GM19455 (cell line): ENCODE measurements around the gene GALNTL6.

ENCODE experiments used
- ATAC-seq: cut with Tn5 transposase; IDR thresholded peaks from one replicate; pipeline ENCODE4 v1.9.1; 2021; ENCODE audit not compliant: unreplicated experiment

GALNTL6 gene

GRCh38 chr4:172515266-172515879 lies 702.2 kb downstream of the GALNTL6 start:
- no peak for ATAC-seq

DNA sequence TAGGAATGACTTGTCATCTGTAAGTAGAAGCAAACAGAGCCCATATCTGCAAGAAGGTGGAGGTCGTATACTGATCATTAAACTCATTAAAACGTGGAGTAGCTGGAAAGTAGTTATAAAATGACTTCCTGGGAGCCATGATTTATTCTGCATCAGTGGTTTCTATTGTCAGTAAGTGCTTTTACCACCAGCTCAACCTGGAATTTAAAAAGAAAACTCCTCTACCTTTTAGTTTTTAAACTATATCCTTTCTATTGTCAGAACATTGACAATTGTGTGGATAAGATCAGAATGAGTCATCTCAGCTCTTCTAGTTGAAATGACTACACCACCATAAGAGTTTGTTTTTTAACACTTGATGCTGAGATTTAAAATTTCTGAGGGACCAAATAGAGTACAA lies 704.2 kb downstream of the GALNTL6 start:
- no peak for ATAC-seq

DNA sequence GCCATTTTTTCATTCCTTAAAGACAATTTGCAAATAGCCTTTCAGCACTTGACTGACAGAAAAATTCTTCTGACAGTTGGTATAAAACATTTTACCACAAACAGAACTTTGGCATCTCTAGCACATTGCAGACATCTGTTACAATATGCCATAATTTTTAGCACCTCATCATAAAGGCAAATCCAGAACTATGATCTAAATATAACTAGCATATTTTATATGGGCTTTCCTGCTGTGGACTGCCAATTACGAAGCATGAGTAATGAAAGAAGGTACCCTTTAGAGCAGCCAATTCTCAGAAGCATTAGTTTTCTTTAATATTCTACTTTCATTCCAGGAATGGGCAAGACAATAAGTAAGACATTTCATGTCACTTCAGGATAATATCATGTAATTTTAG lies 708.0 kb downstream of the GALNTL6 start:
- ATAC-seq, result no peak

GRCh38 chr4:172521680-172522079 lies 708.5 kb downstream of the GALNTL6 start:
- ATAC-seq, result no peak

DNA sequence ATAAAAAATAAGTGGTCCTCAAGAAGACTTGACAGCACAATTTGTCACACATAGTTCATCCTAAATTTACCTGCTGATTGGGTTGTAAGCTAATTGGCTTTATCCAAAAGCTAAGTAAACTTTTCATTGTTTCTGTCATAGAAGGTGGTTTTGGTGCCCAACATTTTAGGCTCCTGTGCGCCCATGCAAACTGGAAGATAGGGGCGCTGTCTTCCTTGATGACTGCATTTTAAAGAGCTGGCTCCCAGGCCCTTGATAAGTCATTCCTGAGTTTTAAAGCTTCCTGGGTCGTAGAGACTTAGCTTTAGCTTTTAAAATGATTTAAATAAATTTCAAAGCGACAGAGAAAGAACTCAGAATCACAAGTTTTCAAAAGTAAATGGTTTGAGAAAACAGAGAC lies 730.0 kb downstream of the GALNTL6 start:
- ATAC-seq, result no peak

DNA sequence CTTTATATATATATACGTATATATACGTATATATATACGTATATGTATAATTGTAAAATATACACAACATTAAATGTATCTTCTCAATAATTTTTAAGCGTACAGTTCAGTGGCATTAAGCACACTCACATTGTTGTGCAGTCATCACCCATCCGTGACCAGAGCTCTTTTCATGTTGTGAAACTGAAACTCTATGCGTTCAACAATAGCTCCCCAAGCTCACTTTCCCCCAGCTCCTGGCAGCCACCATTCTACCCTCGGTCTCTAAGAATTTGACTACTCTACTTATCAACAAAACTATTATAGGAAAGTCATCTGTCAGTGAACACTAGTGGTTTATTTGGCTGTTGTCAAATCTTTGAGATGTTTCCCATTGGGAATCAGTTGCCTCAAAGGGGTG lies 733.6 kb downstream of the GALNTL6 start:
- ATAC-seq, result no peak

DNA sequence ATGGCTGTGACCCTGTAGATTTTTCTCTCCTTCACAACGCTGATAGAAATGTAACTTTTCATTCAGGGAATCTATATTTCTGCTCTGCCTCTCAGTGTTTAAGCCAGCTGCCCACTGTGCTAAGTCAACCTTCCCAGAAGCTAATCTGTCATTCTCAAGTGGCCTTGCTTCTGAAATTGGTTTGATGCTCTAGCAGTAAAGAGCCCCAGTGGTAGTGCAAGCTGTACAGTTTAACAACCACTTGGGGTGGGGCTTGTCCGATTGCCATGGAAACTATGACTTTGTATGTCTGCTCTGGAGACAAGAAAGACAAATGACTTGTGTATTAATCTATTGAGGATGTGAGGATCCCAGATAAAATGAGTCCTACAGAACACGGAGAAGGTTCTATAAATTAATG lies 734.5 kb downstream of the GALNTL6 start:
- ATAC-seq, result no peak

DNA sequence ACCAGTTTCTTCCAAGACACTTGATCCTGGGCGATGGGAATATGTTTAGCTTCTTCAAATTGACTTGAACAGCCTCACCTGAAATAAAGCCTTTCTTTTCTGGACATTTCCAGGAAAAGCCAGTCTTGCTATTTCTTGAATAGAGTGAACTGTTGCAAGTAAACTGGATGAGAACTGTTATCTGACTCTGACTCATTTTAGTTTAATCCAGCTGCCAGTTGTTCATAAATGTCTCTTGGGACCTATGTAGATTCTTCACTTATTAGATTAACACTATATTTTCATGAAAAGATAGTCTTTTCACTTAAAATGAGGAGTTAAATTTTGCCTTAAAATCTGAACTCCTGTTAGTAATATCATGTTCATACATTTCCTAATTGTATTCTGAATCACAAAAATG lies 740.0 kb downstream of the GALNTL6 start:
- no peak for ATAC-seq

DNA sequence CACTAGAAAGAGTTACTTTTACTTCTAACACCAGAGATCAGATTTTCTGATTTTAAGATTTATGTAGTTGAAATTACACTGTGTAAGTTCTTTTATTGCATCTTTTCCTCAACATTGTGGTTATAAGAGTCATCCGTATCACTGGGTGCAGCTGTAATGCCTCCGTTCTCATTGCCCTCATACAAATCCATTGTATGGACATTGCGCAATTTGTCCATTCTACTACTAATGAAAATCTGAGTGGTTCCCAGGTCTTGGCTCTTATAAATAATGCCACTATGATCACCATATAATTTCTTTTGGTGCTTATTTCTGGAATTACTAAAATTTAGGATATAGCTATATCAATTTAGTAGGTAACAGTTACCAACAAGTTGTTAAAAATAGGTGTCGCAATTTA lies 741.4 kb downstream of the GALNTL6 start:
- ATAC-seq, result no peak

GRCh38 chr4:172555725-172556124 lies 742.5 kb downstream of the GALNTL6 start:
- ATAC-seq, result no peak

DNA sequence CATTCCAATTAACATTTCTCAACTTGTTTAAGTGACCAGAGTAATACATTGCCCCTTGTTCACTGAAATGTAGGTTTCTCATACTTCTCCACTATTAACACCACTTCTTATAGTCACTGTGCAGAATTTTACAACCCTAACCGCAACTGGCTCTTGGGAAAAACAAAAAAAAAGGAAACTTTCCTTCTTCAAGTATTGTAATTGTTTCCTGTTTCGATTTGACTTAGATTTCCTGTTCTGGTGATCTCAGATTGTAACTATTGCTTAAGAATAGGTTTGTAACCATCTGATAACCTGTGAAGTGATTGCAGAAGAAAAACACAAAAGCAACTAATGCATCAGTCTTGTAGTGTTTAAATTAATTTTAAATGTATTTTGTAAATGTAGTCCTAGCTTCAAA lies 760.7 kb downstream of the GALNTL6 start:
- no peak for ATAC-seq

DNA sequence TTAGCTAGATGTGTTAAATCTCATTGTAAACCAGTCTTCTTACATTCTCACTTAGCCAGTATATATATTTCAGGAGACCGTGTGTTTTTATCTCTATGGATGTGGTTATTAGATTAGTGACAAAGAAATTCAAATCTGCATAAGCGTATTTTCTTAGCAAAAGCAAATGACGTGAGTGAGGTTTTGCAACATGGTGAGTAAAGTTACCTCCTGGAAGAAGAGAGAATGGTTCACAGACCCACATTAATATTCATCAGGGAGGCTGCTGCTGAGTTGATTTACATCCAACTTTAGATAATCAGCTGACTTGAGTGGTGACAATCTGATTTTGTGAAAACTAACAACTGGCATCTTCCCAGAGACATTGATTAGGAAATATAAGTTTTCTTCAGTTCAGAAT lies 765.5 kb downstream of the GALNTL6 start:
- ATAC-seq, result no peak

DNA sequence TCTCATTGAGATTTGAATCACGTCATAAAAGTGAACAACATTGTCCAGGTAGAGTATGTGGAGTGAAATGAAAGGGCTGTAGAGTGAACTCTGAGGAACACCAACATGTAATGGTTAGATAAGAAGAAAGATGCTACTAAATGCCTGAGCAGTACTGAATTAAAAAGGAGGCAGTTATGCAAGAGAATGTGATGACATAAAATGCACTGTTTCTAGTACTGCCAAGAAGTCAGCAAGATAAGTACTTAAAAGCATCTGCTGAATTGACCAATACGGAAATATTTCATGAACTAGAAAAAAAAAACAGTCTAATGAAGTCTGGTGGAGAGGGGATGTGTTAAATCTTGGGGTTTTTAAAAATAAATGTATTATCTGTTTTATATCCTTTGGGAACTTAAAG lies 771.6 kb downstream of the GALNTL6 start:
- no peak for ATAC-seq

DNA sequence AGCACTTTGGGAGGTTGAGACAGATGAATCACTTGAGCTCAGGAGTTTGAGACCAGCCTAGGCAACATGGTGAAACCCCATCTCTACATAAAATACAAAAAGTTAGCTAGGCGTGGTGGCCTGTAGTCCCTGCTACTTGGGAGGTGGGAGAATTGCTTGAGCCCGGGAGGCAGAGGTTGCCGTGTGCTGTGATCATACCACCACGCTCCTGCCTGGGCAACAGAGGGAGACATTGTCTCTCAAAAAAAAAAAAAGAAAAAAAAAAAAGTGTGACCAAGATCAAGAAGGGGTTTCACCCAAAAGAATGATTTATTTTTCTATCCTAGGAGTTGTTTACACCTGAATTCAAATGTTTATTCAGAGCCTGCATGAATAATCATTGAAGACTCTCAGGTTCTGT lies 783.0 kb downstream of the GALNTL6 start:
- no peak for ATAC-seq

DNA sequence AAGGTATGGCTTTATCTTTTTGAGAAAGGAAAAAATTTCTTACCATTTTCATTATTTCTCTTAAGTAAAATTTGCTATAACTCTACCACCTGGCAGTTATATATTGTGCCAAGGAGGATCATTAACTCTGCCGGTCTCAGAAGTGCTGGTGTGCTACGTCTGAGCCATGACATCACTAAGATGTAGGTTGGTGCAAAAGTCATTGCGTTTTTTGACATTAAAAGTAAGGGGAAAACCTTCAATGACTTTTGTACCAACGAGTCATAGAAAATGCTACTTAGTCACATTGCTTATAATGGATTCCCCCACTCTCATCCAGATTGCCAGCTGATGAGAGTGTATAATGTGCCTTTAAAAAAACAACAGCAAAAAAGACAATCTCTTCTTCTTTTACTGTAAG lies 786.4 kb downstream of the GALNTL6 start:
- no peak for ATAC-seq

- no peak for ATAC-seq
Observed at GRCh38 chr4:172601195-172601594, 788.0 kb downstream of the GALNTL6 start.

DNA sequence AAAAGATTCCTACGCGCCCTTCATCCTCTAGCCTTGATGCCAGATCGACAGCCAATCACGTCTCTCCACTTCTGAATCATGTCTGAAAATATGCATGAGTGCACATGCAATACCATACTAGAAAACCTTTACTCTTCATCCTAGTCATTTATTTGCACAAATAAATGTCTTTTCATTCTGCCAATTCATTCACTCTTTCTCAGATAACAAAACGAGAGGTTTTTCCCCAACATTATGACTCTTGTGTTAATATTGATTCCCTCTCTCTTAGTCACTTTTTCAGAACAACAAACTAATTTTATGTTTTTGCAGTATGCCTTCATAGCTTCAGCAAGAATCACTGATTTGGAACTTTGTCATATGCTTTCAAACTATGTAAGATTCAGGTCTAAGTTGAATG lies 806.0 kb downstream of the GALNTL6 start:
- no peak for ATAC-seq

GRCh38 chr4:172619798-172620197 lies 806.6 kb downstream of the GALNTL6 start:
- ATAC-seq, result no peak

DNA sequence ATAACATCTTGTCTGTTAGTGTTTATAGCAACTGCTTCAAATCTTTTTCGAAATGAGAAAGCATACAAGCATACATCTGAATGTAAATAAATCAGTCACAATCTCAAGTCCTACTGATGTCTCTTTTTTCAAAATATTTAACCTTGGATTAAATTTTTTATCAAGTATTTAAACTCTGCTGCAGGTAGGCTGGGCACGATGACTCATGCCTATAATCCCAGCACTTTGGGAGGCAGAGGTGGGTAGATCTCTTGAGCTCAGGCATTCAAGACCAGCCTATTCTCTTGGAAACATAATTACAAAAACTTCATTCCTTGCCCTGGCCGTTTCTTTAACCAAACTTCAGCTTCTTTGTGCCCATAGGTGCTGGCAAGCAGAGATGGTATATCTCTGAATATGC lies 815.1 kb downstream of the GALNTL6 start:
- ATAC-seq, result no peak

GRCh38 chr4:172630280-172630679 lies 817.1 kb downstream of the GALNTL6 start:
- no peak for ATAC-seq

DNA sequence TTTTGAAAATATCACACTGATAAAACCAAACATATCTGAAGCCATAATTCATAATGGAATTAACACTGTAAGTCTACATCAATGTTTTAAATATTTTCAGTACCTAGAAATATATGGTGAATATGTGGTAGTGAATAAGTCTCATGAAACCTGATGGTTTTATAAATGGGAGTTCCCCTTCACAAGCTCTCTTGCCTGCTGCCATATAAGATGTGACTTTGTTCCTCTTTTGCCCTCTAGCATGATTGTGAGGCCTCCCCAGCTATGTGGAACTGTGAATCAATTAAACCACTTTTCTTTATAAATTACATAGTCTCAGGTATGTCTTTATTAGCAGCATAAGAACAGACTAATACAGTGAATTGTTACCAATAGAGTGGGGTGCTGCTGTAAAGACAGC lies 818.6 kb downstream of the GALNTL6 start:
- no peak for ATAC-seq

DNA sequence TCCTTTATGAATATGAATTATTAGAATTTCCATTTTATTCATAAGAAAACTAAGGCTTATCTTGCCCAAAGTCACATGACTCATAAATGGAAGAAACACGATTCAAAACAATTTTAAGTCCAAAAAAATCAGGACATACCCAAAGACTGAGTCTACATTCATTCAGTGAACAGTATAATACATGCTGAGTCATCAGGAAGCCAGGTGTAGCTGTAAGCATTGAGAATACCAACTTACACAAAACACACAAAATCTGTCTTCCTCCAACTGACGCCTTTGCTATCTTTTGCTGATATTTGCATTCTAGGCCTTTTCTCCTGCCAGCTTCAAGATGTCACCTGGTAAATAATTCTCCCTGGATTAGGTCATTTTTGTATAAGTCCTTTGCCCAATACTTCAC lies 835.3 kb downstream of the GALNTL6 start:
- ATAC-seq, result no peak

DNA sequence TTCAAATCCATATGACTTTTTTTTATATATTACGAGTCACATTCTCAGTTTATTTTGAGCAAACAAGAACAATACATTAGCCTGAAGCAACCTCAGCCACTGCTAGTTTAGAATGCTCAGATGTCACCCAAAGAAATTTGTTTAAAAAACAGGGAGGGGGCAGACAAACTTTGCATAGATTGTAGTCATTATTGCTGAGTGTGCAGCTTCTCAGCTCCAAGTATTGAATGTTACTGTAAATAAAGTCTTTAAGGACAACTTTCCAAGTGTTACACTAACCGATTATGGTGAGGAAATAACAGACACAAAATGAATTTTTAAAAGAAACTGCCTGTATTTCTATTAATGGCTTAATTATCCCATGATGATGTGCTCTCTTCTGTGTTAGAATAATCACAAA lies 835.9 kb downstream of the GALNTL6 start:
- ATAC-seq, result no peak
